C4-2B (cell line): ENCODE results near the gene SOCS1.

Source experiments
- ZFX ChIP-seq: fragments of 450-650 bp; IDR thresholded peaks from 2 replicates; pipeline ENCODE4 v1.6.1; 2017
- TF ChIP-seq, protein P1 (sequence below): fragments of 450-650 bp; conservative IDR thresholded peaks from 2 replicates; pipeline ENCODE4 v1.5.1; 2017; ENCODE audit warnings: mild to moderate bottlenecking

DNA sequence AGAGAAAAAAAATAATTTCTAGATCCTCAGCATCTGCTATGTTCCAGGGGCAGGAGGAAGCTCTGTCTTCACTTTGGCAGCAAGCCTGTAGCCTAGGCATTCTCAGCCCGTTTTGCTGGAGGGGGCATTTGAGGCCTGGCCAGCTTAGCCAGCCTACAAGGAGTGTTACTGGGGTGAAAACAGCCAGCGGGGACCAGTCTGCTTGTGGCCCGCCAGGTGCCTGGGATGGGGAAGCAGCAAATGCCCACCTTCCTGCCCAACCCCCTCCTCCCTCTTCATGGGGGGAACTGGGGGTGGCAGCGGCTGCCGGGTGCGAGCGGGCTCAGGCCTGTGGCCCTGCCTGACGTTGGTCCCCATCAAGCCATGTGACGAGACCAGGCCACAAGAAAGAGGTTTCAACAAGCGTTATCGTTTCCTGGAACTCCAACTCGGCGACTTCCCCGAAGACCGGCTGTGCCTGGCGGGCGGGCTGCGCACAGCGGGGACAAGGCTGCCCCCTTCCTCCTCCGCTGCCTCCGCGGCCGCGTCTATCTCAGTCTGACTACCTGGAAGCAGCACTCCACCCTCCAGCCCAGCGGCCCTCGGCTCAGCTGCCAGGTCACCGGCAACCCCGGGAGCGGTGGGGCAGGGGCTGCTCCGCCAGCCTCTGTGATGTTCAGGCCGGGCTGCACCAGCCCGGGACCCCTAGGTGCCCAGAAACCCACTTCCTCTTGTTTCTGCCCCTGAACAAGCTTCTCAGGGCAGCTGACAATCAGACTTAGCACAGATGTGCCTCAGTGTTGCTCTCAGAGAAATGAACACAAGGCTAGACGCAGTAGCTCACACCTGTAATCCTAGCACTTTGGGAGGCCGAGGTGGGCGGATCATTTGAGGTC lies 22.9 kb downstream of the SOCS1 start:
- TF ChIP-seq, protein P1, sequence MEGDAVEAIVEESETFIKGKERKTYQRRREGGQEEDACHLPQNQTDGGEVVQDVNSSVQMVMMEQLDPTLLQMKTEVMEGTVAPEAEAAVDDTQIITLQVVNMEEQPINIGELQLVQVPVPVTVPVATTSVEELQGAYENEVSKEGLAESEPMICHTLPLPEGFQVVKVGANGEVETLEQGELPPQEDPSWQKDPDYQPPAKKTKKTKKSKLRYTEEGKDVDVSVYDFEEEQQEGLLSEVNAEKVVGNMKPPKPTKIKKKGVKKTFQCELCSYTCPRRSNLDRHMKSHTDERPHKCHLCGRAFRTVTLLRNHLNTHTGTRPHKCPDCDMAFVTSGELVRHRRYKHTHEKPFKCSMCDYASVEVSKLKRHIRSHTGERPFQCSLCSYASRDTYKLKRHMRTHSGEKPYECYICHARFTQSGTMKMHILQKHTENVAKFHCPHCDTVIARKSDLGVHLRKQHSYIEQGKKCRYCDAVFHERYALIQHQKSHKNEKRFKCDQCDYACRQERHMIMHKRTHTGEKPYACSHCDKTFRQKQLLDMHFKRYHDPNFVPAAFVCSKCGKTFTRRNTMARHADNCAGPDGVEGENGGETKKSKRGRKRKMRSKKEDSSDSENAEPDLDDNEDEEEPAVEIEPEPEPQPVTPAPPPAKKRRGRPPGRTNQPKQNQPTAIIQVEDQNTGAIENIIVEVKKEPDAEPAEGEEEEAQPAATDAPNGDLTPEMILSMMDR, result no peak
- no peak for TF ChIP-seq ZFX
